NOMO-1 treated with DMSO at 0.1 percent for 48 hours (cell line): Measurements from ENCODE around the gene SMARCD3.

ENCODE experiments used
- DNase-seq: peaks from one replicate; lab custom pipeline; 2025; ENCODE audit not compliant: unreplicated experiment; lab: John Stamatoyannopoulos, UW

The SMARCD3 gene

DNA sequence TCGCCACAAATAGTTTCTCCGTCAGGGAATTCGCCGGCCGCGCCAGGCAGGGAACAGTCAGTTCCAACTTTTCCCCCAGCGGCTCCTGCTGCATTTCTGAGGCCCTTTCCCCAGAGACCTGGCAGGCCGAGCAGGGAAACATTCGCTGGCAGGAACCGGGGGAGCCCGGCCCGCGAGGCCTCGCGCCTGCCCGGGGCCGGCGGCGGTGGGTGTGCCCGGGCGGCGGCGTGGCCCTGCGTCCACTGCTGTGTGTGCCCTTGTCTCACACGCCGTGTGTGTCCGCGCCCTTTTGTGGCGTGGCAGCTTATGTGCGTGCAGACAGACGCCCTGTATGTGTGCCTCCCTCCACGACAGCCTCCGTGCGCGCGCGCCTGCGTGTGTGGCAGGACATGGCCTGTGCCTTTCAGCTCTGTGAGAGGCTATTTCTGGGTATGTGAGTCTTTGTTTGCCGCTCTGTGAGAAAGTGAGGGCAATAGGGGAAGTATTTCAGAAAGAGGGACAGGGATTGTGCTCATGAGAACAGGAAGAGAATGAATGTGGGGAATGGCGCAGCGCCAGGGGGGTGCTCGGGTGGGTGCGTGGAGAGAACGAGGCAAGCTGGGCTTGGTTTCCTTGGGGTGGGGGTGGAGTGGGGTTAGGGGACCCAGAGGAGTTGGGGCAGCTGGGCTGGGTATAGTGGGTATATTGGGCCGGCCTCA, 689 bp upstream of the SMARCD3 start:
- DNase-seq: peak; percentile 37

- DNase-seq: no peak
Measured at GRCh38 chr7:151247611-151248345, 716 bp downstream of the SMARCD3 start.

- no peak for DNase-seq
Measured at GRCh38 chr7:151246851-151247580, 1.5 kb downstream of the SMARCD3 start.

GRCh38 chr7:151246102-151246850, 2.2 kb downstream of the SMARCD3 start:
- no peak for DNase-seq

- DNase-seq: no peak
Measured at GRCh38 chr7:151245360-151246101, 3.0 kb downstream of the SMARCD3 start.

DNA sequence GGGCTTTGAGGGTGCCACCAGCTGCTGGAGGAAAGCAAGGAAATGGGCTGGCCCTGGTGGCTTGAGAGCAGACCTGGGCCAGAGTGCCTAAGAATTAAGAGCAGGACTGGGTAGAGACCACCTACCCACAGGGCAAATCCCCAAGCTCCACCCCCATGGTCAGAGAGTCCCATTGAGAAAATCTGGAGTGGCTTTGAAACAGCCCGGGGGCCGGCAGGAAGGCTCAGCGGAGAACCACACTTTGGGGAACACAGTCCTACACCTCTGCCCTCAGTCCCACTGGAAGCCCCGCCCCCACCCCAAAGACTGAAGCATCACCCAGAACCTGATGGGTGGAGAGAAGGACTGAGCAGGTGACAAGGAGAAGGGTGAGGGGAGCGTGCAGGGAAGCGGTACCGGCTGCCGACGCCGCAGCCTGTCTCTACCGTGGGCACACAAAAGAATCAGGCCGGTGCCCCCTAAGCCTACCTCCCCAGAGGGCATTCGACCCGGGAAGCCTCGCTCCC, 3.6 kb downstream of the SMARCD3 start:
- no peak for DNase-seq

DNA sequence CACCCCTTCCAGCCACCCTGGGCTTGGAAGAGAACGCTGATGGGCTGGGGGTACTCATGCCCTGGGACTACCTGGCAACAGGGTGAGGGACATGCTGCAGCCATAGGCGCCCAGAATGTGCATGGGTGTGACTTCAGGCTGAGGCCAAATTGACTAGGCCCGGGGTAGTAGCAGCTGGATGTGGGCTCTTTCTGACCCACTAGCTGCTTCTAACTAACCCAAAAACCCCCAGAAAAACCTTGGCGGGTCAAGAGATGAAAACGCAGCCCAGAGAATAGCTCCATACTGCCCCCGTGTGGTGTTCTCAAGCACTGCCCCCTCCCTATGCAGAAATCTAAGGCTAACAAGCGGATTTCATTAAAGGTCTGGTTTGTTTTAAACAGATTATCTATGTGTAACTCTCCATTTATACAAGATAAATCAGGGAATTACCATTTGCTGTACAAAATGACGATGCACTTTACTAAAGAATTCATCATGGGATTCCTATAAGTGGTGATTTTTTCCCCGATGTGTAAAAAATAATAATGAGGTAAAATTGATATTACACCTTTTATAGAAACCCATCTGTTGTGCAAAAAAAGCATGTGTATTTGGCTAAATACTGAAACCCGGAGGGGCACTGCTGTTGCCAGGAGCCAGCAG, 4.2 kb downstream of the SMARCD3 start:
- peak; percentile 18 for DNase-seq

DNA sequence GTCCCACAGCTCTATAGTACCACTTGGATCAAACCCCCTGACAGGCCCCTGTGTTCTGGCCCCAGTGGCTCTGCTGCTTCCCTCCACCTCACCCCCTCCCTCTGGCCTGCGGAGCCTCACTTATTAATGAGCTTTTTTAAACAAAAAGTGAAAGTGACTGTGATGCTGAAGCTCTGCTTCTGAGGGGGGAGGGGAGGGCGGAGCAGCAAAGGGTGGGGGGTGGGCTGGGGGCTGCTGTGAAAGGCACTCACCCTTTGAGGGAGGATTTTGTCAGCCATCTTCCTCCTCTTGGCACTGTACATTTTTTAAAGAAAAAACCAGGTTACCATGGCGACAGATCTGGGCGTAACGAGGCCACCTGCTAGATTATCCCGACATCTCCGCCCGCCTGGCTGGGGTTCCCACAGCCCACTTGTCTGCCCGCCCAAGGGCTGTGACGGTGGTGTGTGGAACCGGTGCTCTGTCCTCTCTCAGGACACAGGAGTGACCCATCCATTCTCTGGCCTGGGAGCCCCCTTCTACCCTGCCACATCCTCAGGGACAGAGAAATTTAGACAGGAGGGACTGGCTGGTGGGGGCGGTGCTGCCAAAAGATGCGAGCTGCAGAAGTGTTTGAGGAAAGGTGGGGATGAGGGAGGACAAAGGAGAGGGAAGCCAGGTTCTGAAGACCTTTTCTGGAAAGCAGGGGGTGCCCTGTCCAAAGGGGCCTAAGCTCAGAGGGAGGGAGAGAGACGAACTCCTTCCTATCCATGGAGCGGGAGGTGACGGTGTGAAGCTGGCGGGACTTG, 4.9 kb downstream of the SMARCD3 start:
- DNase-seq: no peak

GRCh38 chr7:151243045-151243349, 5.5 kb downstream of the SMARCD3 start:
- DNase-seq: no peak

- DNase-seq: no peak
Measured at GRCh38 chr7:151242159-151243044, 6.1 kb downstream of the SMARCD3 start.

DNA sequence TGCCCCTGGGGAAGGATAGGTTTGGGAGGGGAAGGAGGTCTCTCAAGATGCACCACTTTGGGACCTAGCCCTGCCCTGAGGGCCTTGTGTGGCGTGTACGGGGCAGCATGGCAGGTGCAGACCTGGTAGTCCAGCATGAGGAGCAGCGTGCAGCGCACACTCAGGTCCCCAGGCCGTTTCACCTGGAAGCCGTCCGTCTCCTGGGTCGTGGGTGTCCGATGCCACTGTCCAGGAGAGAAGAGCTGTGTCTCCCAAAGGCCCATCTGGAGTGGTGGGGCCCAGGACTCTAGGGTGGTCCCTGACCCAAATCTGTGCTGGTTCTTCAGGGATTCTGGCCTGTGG, 6.8 kb downstream of the SMARCD3 start:
- no peak for DNase-seq

DNA sequence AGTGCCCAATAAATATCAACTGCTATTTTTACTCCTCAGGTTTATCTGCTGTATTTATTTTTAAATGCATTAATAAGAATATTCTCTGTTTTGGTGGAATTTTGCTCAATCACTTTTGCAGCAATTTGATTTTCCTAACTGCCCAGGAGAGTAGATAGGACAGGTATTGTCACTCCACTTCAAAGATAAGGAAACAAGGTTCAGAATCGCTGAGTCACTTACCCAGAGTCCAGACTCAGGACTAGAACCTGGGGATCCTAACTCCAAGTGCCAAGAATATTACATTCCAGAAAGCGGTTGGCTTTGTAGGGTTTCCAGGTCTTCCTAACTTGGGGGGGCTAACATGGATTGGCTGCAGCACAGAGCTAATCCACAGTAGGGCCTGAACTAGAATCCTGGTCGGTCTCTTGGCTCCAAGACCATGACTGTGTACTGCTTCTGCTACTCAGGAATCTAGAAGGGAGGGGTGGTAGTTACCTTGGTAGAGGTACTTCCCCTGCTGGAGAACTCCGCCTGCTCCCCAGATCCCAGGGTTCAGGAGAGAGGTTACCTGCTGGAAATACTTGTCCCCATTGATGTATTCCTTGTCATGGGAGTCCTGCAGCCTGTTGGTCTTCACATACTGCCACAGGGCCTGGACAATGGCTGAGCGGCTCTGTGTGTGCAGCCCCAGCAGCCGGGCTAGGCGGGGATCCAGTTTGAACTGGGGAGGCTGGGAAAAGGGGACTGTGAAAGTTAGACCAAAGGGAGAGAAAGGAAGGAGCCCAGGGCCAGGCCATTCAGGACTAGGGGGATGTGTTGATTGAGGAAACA, 7.3 kb downstream of the SMARCD3 start:
- no peak for DNase-seq

DNA sequence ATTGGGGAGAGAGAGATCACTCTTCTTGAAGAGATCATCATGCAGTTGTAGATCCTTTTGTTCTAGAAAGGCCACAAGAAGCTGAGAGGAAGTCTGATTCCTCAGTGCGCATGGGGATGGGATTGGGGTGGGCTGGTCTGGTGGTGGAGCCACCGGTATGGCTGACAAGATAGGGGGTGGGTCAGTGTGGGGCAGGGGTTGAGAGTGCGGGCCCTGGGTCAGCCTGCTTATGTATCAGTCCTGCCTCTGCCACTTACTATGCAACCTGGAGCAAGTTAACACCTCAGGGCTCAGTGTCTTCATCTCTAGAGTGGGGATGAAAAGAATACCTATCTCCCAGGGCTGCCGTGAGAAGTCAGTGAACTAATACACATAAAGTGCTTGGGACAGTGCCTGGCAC, 8.0 kb downstream of the SMARCD3 start:
- no peak for DNase-seq

GRCh38 chr7:151239837-151240459, 8.5 kb downstream of the SMARCD3 start:
- DNase-seq: no peak

DNA sequence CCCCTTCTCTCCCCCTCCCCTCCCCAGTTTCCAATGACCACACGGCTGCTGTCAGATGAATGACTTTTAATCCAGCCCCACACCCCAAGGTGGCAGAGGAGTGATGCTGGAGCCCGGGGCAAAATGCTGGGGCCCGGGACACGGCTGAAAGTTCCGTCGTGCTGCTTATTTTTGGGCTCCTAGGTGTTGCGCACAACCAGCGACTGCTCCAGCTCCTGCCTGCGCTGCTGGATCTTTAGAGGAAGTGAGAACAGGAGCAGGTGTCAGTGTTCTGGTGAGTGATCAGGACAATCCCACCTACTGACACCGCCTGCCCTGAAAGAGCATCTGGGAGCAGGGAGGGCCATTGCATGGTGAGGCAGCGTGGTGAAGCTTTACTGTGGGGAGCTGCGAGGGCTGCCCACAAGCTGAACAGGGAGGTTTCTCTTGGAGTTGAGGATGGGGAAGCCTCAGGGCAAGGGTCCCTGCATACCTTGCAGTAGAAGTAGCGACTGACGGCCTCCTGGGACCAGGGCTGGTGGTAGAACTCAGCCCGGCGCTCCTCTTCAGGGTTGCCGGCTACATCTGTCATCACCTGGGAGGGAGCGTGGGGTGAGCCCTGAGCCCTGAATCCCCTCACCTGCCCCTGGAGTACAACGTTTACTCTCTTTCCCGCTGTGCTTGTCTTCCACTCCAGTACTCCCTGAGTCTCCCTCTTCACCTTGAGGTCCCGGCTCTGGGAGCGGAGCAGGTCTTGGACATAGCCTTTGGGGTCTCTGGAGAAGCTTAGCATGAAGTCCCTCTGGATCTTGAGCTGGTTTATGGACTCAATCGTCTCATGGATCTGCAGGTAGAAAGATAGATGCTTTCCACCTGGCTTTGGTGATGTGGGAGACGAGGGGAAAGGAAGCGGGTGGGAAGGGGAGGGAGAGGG, 9.3 kb downstream of the SMARCD3 start:
- no peak for DNase-seq

DNA sequence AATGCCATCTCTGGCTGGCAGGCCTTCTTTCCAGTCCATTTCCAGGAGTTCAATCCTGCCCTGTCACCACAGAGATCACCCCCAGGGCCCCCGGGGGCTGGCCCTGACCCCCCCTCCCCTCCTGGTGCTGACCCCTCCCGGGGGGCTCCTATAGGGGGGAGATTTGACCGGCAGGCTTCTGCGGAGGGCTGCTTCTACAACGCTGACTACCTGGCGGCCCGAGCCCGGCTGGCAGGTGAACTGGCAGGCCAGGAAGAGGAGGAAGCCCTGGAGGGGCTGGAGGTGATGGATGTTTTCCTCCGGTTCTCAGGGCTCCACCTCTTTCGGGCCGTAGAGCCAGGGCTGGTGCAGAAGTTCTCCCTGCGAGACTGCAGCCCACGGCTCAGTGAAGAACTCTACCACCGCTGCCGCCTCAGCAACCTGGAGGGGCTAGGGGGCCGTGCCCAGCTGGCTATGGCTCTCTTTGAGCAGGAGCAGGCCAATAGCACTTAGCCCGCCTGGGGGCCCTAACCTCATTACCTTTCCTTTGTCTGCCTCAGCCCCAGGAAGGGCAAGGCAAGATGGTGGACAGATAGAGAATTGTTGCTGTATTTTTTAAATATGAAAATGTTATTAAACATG, 10.2 kb downstream of the SMARCD3 start:
- no peak for DNase-seq
